GM12801 (cell line): Measurements from ENCODE around the gene CAMTA2.

Source experiments
- CTCF ChIP-seq: IDR thresholded peaks from one replicate; pipeline ENCODE4 v1.5.1; 2011; ENCODE audit warnings: control low read depth; ENCODE audit not compliant: insufficient read length; ENCODE audit errors: extremely low read depth

CAMTA2 gene

GRCh38 chr17:4980644-4981216 lies 6.7 kb downstream of the CAMTA2 start:
- no peak for TF ChIP-seq CTCF

- no peak for TF ChIP-seq CTCF
Measured at GRCh38 chr17:4978726-4979125, 8.7 kb downstream of the CAMTA2 start.

GRCh38 chr17:4974115-4974670 lies 13.3 kb downstream of the CAMTA2 start:
- no peak for TF ChIP-seq CTCF

- no peak for TF ChIP-seq CTCF
Measured at GRCh38 chr17:4973256-4974114, 14.0 kb downstream of the CAMTA2 start.

GRCh38 chr17:4972752-4973151 lies 14.7 kb downstream of the CAMTA2 start:
- no peak for TF ChIP-seq CTCF

- no peak for TF ChIP-seq CTCF
Measured at GRCh38 chr17:4972322-4972721, 15.2 kb downstream of the CAMTA2 start.

- TF ChIP-seq CTCF, result no peak
Measured at GRCh38 chr17:4971826-4972225, 15.6 kb downstream of the CAMTA2 start.
